SK-N-MC (cell line): Measurements from ENCODE around the gene PTPRN2.

Experiments used
- EZH2 ChIP-seq: fragments of 200-600 bp; sonication (generic); IDR thresholded peaks from one replicate; pipeline ENCODE4 v1.6.1; 2017; ENCODE audit warnings: antibody characterized with exemption
- FOXP2 ChIP-seq: optimal IDR thresholded peaks from 2 replicates; pipeline ENCODE3; 2011; ENCODE audit warnings: mild to moderate bottlenecking, moderate library complexity; ENCODE audit not compliant: insufficient read depth; ENCODE audit errors: extremely low read length, control extremely low read depth
- POLR2AphosphoS5 ChIP-seq: IDR thresholded peaks from 2 replicates; pipeline ENCODE4 v1.6.1; 2012; ENCODE audit warnings: mild to moderate bottlenecking, low read depth, low read length, borderline replicate concordance

DNA sequence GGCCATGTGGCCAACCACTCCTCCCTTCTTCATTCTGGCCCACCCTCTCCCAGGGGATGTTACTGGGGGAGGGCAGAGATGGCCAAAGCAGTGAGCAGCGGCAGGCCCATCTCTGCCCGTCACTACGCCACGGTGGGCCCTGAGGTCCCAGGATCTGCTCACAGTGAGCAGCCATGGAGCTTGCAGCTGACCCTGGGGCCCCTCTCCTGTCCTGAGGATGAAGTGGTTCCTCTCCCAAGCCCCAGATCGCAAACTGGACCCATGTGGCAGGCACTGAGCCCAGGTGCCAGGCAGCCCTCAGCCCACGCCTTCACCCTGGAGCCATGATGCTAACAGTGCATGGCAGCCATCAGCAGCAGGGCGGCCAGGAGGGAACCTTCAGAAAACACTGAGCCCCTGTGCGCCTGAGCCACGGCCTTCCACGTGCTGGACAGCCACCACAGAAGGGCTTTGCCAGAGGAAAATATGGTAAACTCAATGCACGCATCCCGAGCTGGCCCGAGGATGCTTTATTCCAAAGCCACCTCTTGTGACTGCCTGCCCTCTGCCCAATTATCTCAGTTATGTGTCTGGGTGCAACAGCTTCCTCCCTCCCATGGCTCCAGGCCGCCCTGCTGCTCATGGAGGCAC, 485.7 kb downstream of the PTPRN2 start:
- TF ChIP-seq EZH2 (no peak), FOXP2 (no peak), POLR2AphosphoS5 (no peak)
